K562 (cell line): Measurements from ENCODE around the gene ANKRD12. TPM values are rescaled to one million over a fixed set of nuclear protein-coding genes. Genes with fewer than 3 reads are reported as not detected.

Source experiments
- ATAC-seq: fragments of 200-7000 bp; cut with Tn5 transposase; 3 replicates; pipeline ENCODE4 v1.9.1; 2020; ENCODE audit warnings: moderate library complexity
- BruUV-seq: library from RNA; stranded (reverse); fragments of 400-500 nt; replicated peaks from 2 replicates; lab custom pipeline; 2021; lab: Mats Ljungman, UMichigan
- CTCF ChIA-PET: fragments of 300-600 bp; formaldehyde crosslinking; extraction: SDS; loops from one replicate; lab custom pipeline; 2021; ENCODE audit warnings: low intra/inter-chr PET ratio; lab: Yijun Ruan, JAX
- POLR2A ChIA-PET: fragments of 300-600, 350-650 bp; sonication (Branson Sonifier 250); formaldehyde crosslinking; extraction: SDS; loops from one replicate; lab custom pipeline; 2021; ENCODE audit warnings: antibody characterized with exemption, inconsistent platforms; lab: Yijun Ruan, JAX
- DNase-seq, 4 experiments: peaks; one replicate each; pipeline versions ENCODE4 v3.0.0 to v3.0.0-alpha.2; 2011 to 2018; ENCODE audit warnings: low spot score in 3 of 4, mixed read lengths in 3 of 4; ENCODE audit errors: extremely low read depth in 1 of 4
- FAIRE-seq: peaks from 2 replicates; lab custom pipeline; 2011; peaks lifted over from hg19 to GRCh38; lab: Jason Lieb, UNC
- H2AFZ ChIP-seq: 2 replicates; pipeline ENCODE4 v1.6.0; 2011; ENCODE audit warnings: low read depth, low read length, control low read depth, inconsistent platforms
- H3K27ac ChIP-seq: fragments of 200-600 bp; 3 replicates; pipeline ENCODE4 v1.8.0; 2011; ENCODE audit warnings: low read depth, mild to moderate bottlenecking, control low read depth, inconsistent platforms, low read length, moderate library complexity, mixed read lengths; ENCODE audit errors: extremely low read depth
- H3K27me3 ChIP-seq, 2 experiments: fragments of 300-600 bp in 1 of 2; 2 replicates in 1 of 2; 3 replicates in 1 of 2; pipeline versions ENCODE4 v1.6.0 to v1.8.0; 2011; ENCODE audit warnings: inconsistent platforms in 2 of 2, low read length in 2 of 2, mild to moderate bottlenecking in 1 of 2, mixed read lengths in 1 of 2, moderate library complexity in 1 of 2; ENCODE audit not compliant: control insufficient read depth in 2 of 2, insufficient read depth in 2 of 2
- H3K36me3 ChIP-seq: fragments of 300-600 bp; 3 replicates; pipeline ENCODE4 v1.8.0; 2011; ENCODE audit warnings: mild to moderate bottlenecking, low read length, inconsistent platforms; ENCODE audit not compliant: control insufficient read depth, insufficient read depth
- H3K4me1 ChIP-seq, 2 experiments: fragments of 200-600 bp in 1 of 2; replicated peaks in 1 of 2; 2 replicates in 1 of 2; 3 replicates in 1 of 2; pipeline versions ENCODE4 v1.5.1 to v1.8.0; 2011; ENCODE audit warnings: inconsistent platforms in 2 of 2, low read length in 2 of 2, mild to moderate bottlenecking in 1 of 2, mixed read lengths in 1 of 2, moderate library complexity in 1 of 2; ENCODE audit not compliant: control insufficient read depth in 2 of 2, insufficient read depth in 2 of 2
- H3K4me2 ChIP-seq: 2 replicates; pipeline ENCODE4 v1.6.1; 2011; ENCODE audit warnings: low read length, control low read depth, inconsistent platforms, mixed read lengths; ENCODE audit not compliant: insufficient read depth
- H3K4me3 ChIP-seq: fragments of 200-600 bp; sonication (generic), shearing (Covaris generic); 2 replicates; pipeline ENCODE4 v1.5.1; 2016; ENCODE audit warnings: control low read depth, inconsistent platforms
- H3K79me2 ChIP-seq: fragments of 200-600 bp; 3 replicates; pipeline ENCODE4 v1.8.0; 2011; ENCODE audit warnings: low read length, inconsistent platforms; ENCODE audit not compliant: control insufficient read depth, insufficient read depth
- H3K9ac ChIP-seq, 2 experiments: 2 replicates each; pipeline versions ENCODE4 v1.6.0 to v1.6.1; 2011; ENCODE audit warnings: low read depth in 2 of 2, low read length in 2 of 2, control low read depth in 1 of 2, inconsistent platforms in 1 of 2, mild to moderate bottlenecking in 1 of 2, mixed read lengths in 1 of 2; ENCODE audit not compliant: insufficient read depth in 1 of 2
- H3K9me1 ChIP-seq: one replicate; pipeline ENCODE4 v1.6.0; 2011; ENCODE audit warnings: inconsistent platforms, mild to moderate bottlenecking, low read length, moderate library complexity; ENCODE audit not compliant: control insufficient read depth, insufficient read depth
- H3K9me3 ChIP-seq: replicated peaks from 2 replicates; pipeline ENCODE4 v1.5.1; 2011; ENCODE audit warnings: low read depth, low read length, inconsistent platforms; ENCODE audit not compliant: control insufficient read depth, insufficient read depth
- H4K20me1 ChIP-seq: replicated peaks from 2 replicates; pipeline ENCODE4 v1.6.1; 2011; ENCODE audit warnings: low read length, inconsistent platforms, mixed read lengths; ENCODE audit not compliant: control insufficient read depth, insufficient read depth
- KLF16 ChIP-seq: IDR thresholded peaks from 2 replicates; pipeline ENCODE4 v1.6.1; 2016; ENCODE audit warnings: antibody characterized with exemption
- MAFF ChIP-seq: IDR thresholded peaks from 2 replicates; pipeline ENCODE4 v1.6.1; 2012; ENCODE audit warnings: low read length, improper control_type of control experiment
- MAFK ChIP-seq: IDR thresholded peaks from 2 replicates; pipeline ENCODE4 v1.6.1; 2011; ENCODE audit warnings: low read length, improper control_type of control experiment
- RBM15 ChIP-seq: fragments of 200-400 bp; formaldehyde crosslinking; IDR thresholded peaks from 2 replicates; pipeline ENCODE4 v1.6.1; 2018; ENCODE audit warnings: mild to moderate bottlenecking, low read length, moderate library complexity; ENCODE audit not compliant: insufficient read depth
- ZFX ChIP-seq: sonication (generic); formaldehyde crosslinking; IDR thresholded peaks from 2 replicates; pipeline ENCODE4 v1.8.0; 2022; ENCODE audit warnings: mild to moderate bottlenecking, missing genetic modification reagents, moderate library complexity
- ZNF143 ChIP-seq: sonication (generic); formaldehyde crosslinking; IDR thresholded peaks from 2 replicates; pipeline ENCODE4 v1.9.0; 2022; ENCODE audit warnings: mild to moderate bottlenecking, missing genetic modification reagents
- ZNF232 ChIP-seq: sonication (generic); formaldehyde crosslinking; IDR thresholded peaks from 2 replicates; pipeline ENCODE4 v1.8.0; 2022; ENCODE audit warnings: mild to moderate bottlenecking, missing genetic modification reagents
- ZNF445 ChIP-seq: fragments of 250-450 bp; sonication (Bioruptor Pico); IDR thresholded peaks from 2 replicates; pipeline ENCODE4 v1.4.0; 2020; ENCODE audit warnings: low read depth, mild to moderate bottlenecking, moderate library complexity
- ZNF830 ChIP-seq: fragments of 250-450 bp; sonication (Bioruptor Pico); IDR thresholded peaks from 2 replicates; pipeline ENCODE4 v1.5.0; 2021; ENCODE audit warnings: mild to moderate bottlenecking
- WGBS: fragments of 100-300 bp; shearing (Covaris generic); methylation state at CpG from one replicate; pipeline ENCODE4 v1.1.6; 2016; ENCODE audit warnings: low coverage, mixed read lengths; ENCODE audit not compliant: insufficient coverage; ENCODE audit errors: missing lambda C conversion rate; 5-methylcytosine and 5-hydroxymethylcytosine counted together
- in situ Hi-C: fragments of 300-500 bp; cut with MboI; formaldehyde crosslinking; loops from 4 replicates; pipeline ENCODE4 v1.15.0; 2018; ENCODE audit warnings: inconsistent platforms, mixed read lengths
- intact Hi-C: fragments of 100-400 bp; cut with micrococcal nuclease; formaldehyde crosslinking; loops from 2 replicates; pipeline ENCODE4 v1.14.2; 2022
- polyA plus RNA-seq, 8 experiments: library from polyadenylated mRNA; depleted of rRNA in 4 of 8; stranded (reverse) in 5 of 8; unstranded in 3 of 8; fragments of >200 nt; fragmentation: Nextera tagmentation in 2 of 8; fragmentation: Illumina TruSeq in 1 of 8; extraction: Ambion mirVana in 2 of 8; extraction: Trizol in 1 of 8; gene quantifications; 2 replicates each; pipeline versions ENCODE4 v1.2.1 to v1.2.3, GENCODE V29; 2011 to 2014; ENCODE audit warnings: inconsistent platforms in 1 of 8, missing spikeins in 1 of 8
- total RNA-seq, 7 experiments: library from RNA; depleted of rRNA in 6 of 7; stranded (reverse); fragments of >200 nt in 6 of 7; fragmentation: Illumina TruSeq in 2 of 7; extraction: Trizol in 2 of 7; gene quantifications; 2 replicates each; pipeline versions ENCODE4 v1.2.1 to v1.2.3, GENCODE V29; 2011 to 2021; ENCODE audit warnings: low replicate concordance in 1 of 7
- TF ChIP-seq, protein P1 (sequence below), 3 experiments: fragments of 200-800 bp in 1 of 3; sonication (Bioruptor generic) in 1 of 3; sonication (generic) in 1 of 3; formaldehyde crosslinking in 1 of 3; IDR thresholded peaks; 2 replicates each; pipeline versions ENCODE4 v1.6.1 to v1.8.0; 2016 to 2022; ENCODE audit warnings: mild to moderate bottlenecking in 2 of 3, missing compliant biosample characterization in 2 of 3, missing genetic modification characterization in 2 of 3, missing genetic modification reagents in 1 of 3
- TF ChIP-seq, protein P2 (sequence below), 2 experiments: fragments of 450-650 bp; formaldehyde crosslinking in 1 of 2; IDR thresholded peaks; 2 replicates each; pipeline versions ENCODE4 v1.4.0 to v1.6.1; 2014 to 2020; ENCODE audit warnings: mild to moderate bottlenecking in 2 of 2, borderline replicate concordance in 1 of 2, low read depth in 1 of 2
- TF ChIP-seq, protein P3 (sequence below): fragments of 250-450 bp; sonication (Bioruptor Pico); IDR thresholded peaks from 2 replicates; pipeline ENCODE4 v1.8.0; 2021; ENCODE audit warnings: mild to moderate bottlenecking, moderate library complexity

ANKRD12 gene
- total and polyA plus RNA-seq, 9 of the 15 experiments (the other 6 are each of a cell fraction or from before 2014, with no cell fraction given), result 6.6 to 28.2 (median 16.0) TPM

DNA sequence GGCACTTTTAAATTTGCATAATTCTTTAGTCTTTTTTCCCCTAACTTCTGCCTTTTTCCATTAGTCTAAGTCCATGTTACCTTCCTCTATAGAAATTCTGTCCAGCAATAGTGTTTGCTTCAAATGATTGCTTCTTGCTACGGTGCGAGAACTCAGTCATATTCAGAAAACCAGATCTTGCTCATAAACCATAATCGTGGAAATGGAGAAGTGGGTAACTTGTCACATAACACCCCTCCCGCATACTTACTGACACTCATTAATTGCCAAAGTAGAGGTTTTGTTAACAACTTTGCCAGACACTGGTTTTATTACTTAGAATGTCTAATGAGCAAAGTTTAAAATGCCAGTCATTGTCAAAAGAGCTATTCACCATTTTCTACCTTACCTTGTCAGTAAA lies 103.7 kb downstream of the ANKRD12 start:
- H3K4me3 ChIP-seq, result no peak overlapping the region
- H4K20me1 ChIP-seq, result no peaks in the 10 kb centered on the region
- no peaks in the 10 kb centered on the region for H3K79me2 ChIP-seq
- WGBS, result 89% methylated on average over 4 of the region's 4 CpGs
- no peaks in the 10 kb centered on the region for H3K27me3 ChIP-seq
- ATAC-seq, result no peak
- H3K9me3 ChIP-seq, result no peaks in the 10 kb centered on the region
- BruUV-seq, result no TSS peak
- no peak overlapping the region for H3K4me2 ChIP-seq
- no peak overlapping the region for H3K27ac ChIP-seq
- in situ Hi-C loops (no loop called here), intact Hi-C loops (no loop called here)
- DNase-seq, result no peak
- H3K9ac ChIP-seq, result no peak overlapping the region
- ChIA-PET POLR2A (interaction anchor here (0.7 to 1.3 kb wide), 3 partner anchors 8 to 123 kb away, joined by 3 to 5 read pairs (median 3); no protein-coding TSS in a partner anchor), CTCF (no interaction called here)
- H3K36me3 ChIP-seq, result peaks cover 42% of the 10 kb centered on the region
- no peaks in the 10 kb centered on the region for H3K9me1 ChIP-seq
- no peak overlapping the region for H2AFZ ChIP-seq
- FAIRE-seq, result no peak
- H3K4me1 ChIP-seq, result 0 out of 5 replicates have a peak, but pooled peaks cover 0 to 3% of the 10 kb centered on the region in 2 experiments
- TF ChIP-seq RBM15, result no peak
- no peak for TF ChIP-seq ZNF445
- TF ChIP-seq MAFK, result no peak
- TF ChIP-seq, protein P1, sequence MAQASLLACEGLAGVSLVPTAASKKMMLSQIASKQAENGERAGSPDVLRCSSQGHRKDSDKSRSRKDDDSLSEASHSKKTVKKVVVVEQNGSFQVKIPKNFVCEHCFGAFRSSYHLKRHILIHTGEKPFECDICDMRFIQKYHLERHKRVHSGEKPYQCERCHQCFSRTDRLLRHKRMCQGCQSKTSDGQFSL (CRISPR knock-in tag; IDR thresholded peaks at IDR 0.05), result no peak
- TF ChIP-seq, protein P1 (tag; IDR thresholded peaks at IDR 0.05), result no peak
- no peak for TF ChIP-seq KLF16
- TF ChIP-seq MAFF, result no peak
- TF ChIP-seq, protein P2, sequence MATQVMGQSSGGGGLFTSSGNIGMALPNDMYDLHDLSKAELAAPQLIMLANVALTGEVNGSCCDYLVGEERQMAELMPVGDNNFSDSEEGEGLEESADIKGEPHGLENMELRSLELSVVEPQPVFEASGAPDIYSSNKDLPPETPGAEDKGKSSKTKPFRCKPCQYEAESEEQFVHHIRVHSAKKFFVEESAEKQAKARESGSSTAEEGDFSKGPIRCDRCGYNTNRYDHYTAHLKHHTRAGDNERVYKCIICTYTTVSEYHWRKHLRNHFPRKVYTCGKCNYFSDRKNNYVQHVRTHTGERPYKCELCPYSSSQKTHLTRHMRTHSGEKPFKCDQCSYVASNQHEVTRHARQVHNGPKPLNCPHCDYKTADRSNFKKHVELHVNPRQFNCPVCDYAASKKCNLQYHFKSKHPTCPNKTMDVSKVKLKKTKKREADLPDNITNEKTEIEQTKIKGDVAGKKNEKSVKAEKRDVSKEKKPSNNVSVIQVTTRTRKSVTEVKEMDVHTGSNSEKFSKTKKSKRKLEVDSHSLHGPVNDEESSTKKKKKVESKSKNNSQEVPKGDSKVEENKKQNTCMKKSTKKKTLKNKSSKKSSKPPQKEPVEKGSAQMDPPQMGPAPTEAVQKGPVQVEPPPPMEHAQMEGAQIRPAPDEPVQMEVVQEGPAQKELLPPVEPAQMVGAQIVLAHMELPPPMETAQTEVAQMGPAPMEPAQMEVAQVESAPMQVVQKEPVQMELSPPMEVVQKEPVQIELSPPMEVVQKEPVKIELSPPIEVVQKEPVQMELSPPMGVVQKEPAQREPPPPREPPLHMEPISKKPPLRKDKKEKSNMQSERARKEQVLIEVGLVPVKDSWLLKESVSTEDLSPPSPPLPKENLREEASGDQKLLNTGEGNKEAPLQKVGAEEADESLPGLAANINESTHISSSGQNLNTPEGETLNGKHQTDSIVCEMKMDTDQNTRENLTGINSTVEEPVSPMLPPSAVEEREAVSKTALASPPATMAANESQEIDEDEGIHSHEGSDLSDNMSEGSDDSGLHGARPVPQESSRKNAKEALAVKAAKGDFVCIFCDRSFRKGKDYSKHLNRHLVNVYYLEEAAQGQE (IDR thresholded peaks at IDR 0.05; ENCODE audit: borderline replicate concordance), result no peak
- TF ChIP-seq, protein P2 (CRISPR knock-in tag; IDR thresholded peaks at IDR 0.05; ENCODE audit: low read depth), result no peak
- TF ChIP-seq ZNF232, result no peak
- TF ChIP-seq ZNF143 (CRISPR knock-in tag), result no peak
- TF ChIP-seq ZNF830, result no peak
- TF ChIP-seq ZFX (CRISPR knock-in tag), result no peak
- TF ChIP-seq, protein P3, sequence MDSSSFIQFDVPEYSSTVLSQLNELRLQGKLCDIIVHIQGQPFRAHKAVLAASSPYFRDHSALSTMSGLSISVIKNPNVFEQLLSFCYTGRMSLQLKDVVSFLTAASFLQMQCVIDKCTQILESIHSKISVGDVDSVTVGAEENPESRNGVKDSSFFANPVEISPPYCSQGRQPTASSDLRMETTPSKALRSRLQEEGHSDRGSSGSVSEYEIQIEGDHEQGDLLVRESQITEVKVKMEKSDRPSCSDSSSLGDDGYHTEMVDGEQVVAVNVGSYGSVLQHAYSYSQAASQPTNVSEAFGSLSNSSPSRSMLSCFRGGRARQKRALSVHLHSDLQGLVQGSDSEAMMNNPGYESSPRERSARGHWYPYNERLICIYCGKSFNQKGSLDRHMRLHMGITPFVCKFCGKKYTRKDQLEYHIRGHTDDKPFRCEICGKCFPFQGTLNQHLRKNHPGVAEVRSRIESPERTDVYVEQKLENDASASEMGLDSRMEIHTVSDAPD, result no peak
